ENCODE data around the gene BCAS3.

BCAS3 gene

GRCh38 chr17:61394630-61395408 lies 717.2 kb downstream of the BCAS3 start:
- DNase-seq: no peak

- no peak for DNase-seq
Observed at GRCh38 chr17:61395409-61395982, 717.8 kb downstream of the BCAS3 start.

- DNase-seq: no peak
Observed at GRCh38 chr17:61395983-61396585, 718.4 kb downstream of the BCAS3 start.

GRCh38 chr17:61396586-61397085 lies 719.0 kb downstream of the BCAS3 start:
- DNase-seq: no peak

- DNase-seq: no peak
Observed at GRCh38 chr17:61397086-61397842, 719.6 kb downstream of the BCAS3 start.

GRCh38 chr17:61398721-61399130 lies 721.1 kb downstream of the BCAS3 start:
- no peak for DNase-seq

GRCh38 chr17:61399131-61400065 lies 721.7 kb downstream of the BCAS3 start, which contains the start of gene TBX2:
TBX2 (plus strand) TSS chr17:61399843; CDS start chr17:61400177, 334 bp downstream.
- no peak for DNase-seq

- no peak for DNase-seq
Observed at GRCh38 chr17:61400066-61400716, 722.5 kb downstream of the BCAS3 start.

GRCh38 chr17:61400717-61401388 lies 723.2 kb downstream of the BCAS3 start:
- DNase-seq: no peak

GRCh38 chr17:61401389-61402072 lies 723.9 kb downstream of the BCAS3 start:
- no peak for DNase-seq

GRCh38 chr17:61402073-61402541 lies 724.5 kb downstream of the BCAS3 start:
- DNase-seq: no peak

- DNase-seq: no peak
Observed at GRCh38 chr17:61402978-61403800, 725.5 kb downstream of the BCAS3 start.

- no peak for DNase-seq
Observed at GRCh38 chr17:61403801-61404662, 726.4 kb downstream of the BCAS3 start.

- no peak for DNase-seq
Observed at GRCh38 chr17:61404663-61404912, 726.9 kb downstream of the BCAS3 start.

- DNase-seq: no peak
Observed at GRCh38 chr17:61404913-61405685, 727.4 kb downstream of the BCAS3 start.

- DNase-seq: no peak
Observed at GRCh38 chr17:61405686-61406536, 728.3 kb downstream of the BCAS3 start.

- no peak for DNase-seq
Observed at GRCh38 chr17:61406537-61406845, 728.8 kb downstream of the BCAS3 start.

All from activated gamma-delta T cell treated with Interleukin-2 at 50 U/mL for 16 hours (primary cell).